Measurements from ENCODE around the gene BTNL9.
"Not testable (repeated sequence)": the region's sequence is repeated elsewhere in the genome, so short reads cannot be mapped to it uniquely, and the experiment has no call there.

BTNL9 gene

DNA sequence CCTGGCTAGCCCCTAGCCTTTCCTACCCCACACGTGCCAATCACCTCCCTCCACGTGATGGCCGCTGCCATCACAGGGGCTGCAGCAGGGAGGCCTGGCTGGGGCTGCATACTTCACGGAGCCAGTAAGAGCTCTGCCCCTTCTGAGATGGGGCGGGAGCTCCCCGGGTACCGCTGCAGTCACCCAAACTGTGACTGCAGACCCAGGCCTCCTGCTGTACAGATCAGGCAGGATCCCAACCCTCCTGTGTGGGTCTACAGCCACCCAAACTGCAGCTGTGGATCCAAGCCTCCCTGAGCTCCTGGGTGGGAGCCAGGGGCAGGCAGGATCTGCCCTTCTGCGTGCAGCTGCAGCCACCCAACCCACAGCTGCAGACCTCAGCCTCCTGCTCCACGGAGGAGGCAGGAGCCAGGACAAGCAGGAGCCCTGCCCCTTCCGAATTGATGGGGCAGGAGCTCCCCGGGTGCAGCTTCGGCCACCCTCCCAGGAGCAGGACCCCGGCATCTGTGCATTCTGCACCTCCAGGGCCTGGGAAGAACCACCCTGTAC is 3.2 kb upstream of the BTNL9 start:
- Mint-ChIP-seq H3K4me1 (ENCODE audit: low read depth) (no peaks in the 10 kb centered on the region), H3K36me3 (no peaks in the 10 kb centered on the region), H3K4me3 (no peak overlapping the region), H3K27me3 (peaks cover 12% of the 10 kb centered on the region), H3K27ac (no peak overlapping the region), H3K9me3 (ENCODE audit: low read depth) (no peaks in the 10 kb centered on the region)

DNA sequence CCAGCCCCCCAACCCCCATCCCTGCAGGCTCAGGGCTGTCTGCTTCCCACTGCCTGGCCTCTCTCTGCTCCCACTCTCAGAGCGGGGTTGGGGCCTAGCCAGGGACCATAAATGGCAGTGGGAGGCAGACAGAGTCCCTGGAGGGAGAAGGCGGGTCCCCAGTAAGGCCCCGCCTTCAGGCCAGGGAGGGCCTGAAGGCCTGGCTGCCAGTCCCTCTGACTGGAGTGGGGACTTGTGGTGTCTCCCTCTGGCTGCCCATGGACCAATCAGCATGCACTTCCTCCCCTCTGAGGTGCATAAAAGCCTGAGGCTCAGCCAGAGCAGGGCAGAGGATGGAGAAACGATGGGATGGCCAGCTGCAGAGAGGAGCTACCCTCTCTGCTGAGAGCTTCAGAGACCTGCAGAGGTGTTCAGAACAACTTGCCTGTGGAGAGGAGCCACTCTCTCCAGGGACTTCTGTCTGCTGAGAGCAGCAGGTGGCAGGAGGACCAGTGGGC is 2.7 kb upstream of the BTNL9 start:
- H3K4me3 Mint-ChIP-seq: no peak overlapping the region

DNA sequence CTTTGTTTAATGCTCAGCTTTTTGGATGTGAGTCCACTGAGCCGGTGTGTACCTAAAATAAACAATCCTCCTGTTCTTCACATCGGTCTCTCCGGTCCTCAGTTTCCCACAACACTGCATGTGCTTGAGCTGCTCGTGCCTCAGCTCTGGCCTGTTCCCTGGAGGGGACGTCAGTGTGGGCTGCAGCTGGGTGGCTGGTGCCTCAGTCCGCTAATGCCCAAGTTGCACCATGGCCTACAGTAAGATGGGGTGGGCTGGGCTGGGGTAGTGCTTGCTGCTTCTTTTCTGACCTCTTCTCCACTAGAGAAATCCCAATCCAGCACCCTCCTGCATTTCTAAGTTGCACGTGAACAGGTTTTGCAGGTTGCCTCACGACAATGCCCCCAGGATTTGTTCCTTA is 595 bp upstream of the BTNL9 start:
- H3K4me3 Mint-ChIP-seq: no peak overlapping the region
- H3K9me3 Mint-ChIP-seq (ENCODE audit: low read depth): no peaks in the 10 kb centered on the region
- H3K27me3 Mint-ChIP-seq: peaks cover 19% of the 10 kb centered on the region
- H3K27ac Mint-ChIP-seq: no peak overlapping the region
- H3K4me1 Mint-ChIP-seq (ENCODE audit: low read depth): no peaks in the 10 kb centered on the region
- H3K36me3 Mint-ChIP-seq: no peaks in the 10 kb centered on the region

More for the DNA sequence above, 2.7 kb upstream of the BTNL9 start:
- H3K9me3 Mint-ChIP-seq (ENCODE audit: low read depth): no peaks in the 10 kb centered on the region
- no peaks in the 10 kb centered on the region for H3K4me1 Mint-ChIP-seq (ENCODE audit: low read depth)
- no peak overlapping the region for H3K27ac Mint-ChIP-seq
- peaks cover 13% of the 10 kb centered on the region for H3K27me3 Mint-ChIP-seq
- H3K36me3 Mint-ChIP-seq: no peaks in the 10 kb centered on the region

DNA sequence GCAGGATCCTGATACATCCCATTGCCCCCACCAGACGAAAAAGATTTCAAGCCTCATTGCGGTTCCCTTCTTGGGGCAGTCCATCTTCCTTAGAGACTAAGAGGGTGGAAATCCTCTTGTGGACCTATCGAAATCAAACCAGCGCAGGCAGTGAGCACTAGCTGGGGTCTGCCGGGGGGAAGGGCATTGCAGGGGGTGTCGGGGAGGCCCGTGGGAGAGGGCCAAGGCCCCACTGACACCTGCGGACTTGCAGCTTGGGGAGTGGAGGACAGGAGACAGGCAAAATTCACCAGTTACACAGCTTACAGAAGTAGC is 522 bp downstream of the BTNL9 start:
- Mint-ChIP-seq H3K36me3 (no peaks in the 10 kb centered on the region), H3K4me1 (ENCODE audit: low read depth) (no peaks in the 10 kb centered on the region), H3K4me3 (no peak overlapping the region), H3K27ac (no peak overlapping the region), H3K9me3 (ENCODE audit: low read depth) (no peaks in the 10 kb centered on the region), H3K27me3 (peaks cover 19% of the 10 kb centered on the region)

DNA sequence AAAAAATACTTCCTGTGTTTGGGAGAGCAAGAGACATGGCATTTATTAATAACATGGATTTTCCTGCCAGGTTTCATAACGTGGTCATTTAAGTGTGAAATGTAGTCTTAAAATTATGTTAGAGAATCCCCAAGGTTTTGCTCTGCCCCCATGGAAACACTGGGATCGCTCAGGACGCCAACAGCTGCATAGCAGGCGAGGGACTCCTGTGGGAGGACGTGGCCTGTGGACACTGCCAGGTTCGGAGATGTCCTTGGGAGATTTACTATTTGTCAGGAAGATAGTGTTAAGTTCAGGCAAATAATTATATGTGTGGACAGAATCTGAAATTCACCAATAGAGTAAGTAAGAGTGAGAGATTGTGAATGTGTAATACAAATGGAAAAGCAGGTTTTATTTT is 977 bp downstream of the BTNL9 start:
- no peaks in the 10 kb centered on the region for H3K4me1 Mint-ChIP-seq (ENCODE audit: low read depth)
- no peak overlapping the region for H3K27ac Mint-ChIP-seq
- no peak overlapping the region for H3K4me3 Mint-ChIP-seq
- H3K36me3 Mint-ChIP-seq: no peaks in the 10 kb centered on the region
- no peaks in the 10 kb centered on the region for H3K9me3 Mint-ChIP-seq (ENCODE audit: low read depth)
- H3K27me3 Mint-ChIP-seq: peaks cover 19% of the 10 kb centered on the region

DNA sequence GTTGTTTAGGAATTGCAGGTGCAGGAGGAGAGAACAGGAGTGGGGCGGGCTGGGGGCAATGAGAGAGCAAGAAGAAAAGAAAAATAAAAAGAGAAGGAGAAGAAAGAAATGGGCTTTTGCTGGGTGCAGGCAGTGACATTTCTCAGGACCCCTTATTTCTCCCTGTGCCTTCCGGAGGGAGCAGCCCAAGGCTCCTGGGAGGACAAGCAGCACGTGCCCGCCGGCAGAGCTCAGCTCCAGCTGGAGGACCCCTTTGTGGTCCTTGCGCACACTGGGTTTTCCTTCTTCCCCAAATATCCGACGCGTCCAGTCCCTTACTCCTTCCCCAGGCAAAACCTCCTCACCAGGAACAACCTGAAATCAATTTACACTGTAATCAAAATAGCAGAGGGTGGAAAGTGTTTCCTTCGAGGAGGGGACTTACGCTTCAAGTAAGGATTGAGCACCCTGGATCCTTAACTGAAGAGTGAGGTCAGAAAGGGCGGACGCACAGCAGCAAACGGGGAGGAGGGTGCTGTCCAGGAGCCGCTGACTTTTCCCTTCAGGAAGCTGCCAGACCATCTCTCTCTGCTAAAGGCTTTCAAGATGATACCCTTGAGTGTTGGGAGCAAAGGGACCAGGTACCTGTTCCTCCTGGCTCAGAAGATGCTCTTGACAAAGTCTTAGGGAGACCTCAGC is 2.1 kb downstream of the BTNL9 start:
- no peaks in the 10 kb centered on the region for H3K9me3 Mint-ChIP-seq (ENCODE audit: low read depth)
- H3K36me3 Mint-ChIP-seq: no peaks in the 10 kb centered on the region
- H3K27me3 Mint-ChIP-seq: peaks cover 19% of the 10 kb centered on the region
- H3K4me1 Mint-ChIP-seq (ENCODE audit: low read depth): no peaks in the 10 kb centered on the region
- no peak overlapping the region for H3K27ac Mint-ChIP-seq
- no peak overlapping the region for H3K4me3 Mint-ChIP-seq

DNA sequence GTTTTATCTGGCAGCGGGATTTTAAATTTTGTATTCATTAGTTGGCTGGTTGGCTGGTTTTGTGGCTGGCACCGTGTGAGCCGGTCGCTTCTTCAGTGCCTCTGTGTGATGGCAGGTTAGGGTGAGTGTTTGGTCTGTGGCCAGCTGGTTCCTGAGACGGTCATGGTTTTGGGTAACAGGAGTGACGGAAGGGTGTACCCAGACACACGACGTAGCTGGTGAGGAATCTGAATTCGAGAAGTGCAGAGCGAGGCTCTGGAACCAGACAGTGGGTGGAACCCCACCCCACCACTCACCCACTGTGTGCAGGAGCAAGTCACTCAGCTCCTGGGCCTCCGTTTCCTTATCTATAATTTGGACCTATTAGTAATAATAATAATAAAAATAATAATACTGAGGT is 2.7 kb downstream of the BTNL9 start:
- Mint-ChIP-seq H3K36me3 (no peaks in the 10 kb centered on the region), H3K4me1 (ENCODE audit: low read depth) (no peaks in the 10 kb centered on the region), H3K27me3 (peaks cover 23% of the 10 kb centered on the region), H3K27ac (no peak overlapping the region), H3K9me3 (ENCODE audit: low read depth) (no peaks in the 10 kb centered on the region), H3K4me3 (no peak overlapping the region)

DNA sequence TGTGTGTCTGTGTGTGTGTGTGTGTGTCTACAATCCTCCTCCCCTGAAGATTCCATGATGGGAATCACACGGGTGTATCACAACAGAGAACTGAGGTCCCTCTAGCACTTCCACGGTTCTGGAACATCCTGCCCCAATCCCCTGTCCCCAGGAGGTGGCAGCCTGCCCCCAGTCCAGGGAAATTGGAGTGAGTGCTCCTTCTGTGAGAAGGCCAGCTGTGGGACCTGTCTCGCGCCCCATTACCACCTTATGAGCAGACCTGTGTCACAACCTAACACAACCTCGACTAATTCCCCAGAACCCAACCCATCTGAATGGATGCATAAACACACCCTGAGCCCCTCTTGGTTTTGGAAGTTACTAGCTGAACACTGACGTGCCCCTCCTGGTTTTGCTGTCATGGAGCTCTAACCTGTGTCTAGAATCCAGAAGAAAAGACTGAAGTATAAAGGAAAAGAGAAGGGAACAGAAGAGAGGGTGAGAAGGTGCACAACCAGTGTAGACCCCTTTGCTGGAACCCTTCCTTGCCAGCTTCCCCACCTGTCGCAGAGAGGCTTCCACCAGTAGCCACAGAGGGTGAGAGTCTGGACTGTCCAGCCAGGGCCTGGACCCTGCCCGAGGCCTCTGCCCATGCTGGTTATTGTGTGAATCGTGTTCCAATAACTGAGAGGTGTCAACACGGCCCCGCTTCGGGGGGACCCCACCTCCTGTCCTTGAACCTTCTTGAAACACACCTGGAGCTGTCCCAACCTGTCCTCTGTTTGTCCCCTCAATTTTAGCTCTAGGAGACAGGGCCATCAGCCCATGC is 3.4 kb downstream of the BTNL9 start:
- H3K27me3 Mint-ChIP-seq: peaks cover 23% of the 10 kb centered on the region
- no peaks in the 10 kb centered on the region for H3K36me3 Mint-ChIP-seq
- H3K9me3 Mint-ChIP-seq (ENCODE audit: low read depth): no peaks in the 10 kb centered on the region
- H3K4me3 Mint-ChIP-seq: no peak overlapping the region
- H3K27ac Mint-ChIP-seq: no peak overlapping the region
- H3K4me1 Mint-ChIP-seq (ENCODE audit: low read depth): no peaks in the 10 kb centered on the region

DNA sequence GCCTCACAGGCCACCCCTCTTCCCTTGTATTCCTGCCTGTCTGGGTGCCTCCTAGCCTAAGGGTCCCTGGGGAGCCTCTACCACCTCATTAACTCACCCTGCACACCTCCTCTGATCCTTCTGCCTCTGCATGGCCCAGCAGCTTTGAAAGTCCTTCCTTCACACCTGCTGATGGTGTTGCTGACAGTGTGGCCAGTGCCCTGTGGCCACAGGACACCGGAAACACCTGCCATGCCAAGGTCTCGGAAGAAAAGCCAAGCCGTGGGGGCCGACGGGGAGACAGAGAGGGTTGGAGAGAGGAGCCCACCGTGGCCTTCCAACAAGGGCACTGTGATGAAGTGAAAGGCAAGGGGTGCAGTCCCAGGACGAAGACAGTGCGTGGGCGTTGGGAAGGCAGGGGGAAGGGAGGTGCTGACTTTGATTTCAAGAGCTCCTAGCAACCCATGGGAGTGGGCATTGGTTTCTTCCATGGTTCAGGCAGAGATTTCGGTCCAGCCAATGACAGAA is 4.1 kb downstream of the BTNL9 start:
- Mint-ChIP-seq H3K36me3 (no peaks in the 10 kb centered on the region), H3K9me3 (ENCODE audit: low read depth) (no peaks in the 10 kb centered on the region), H3K27ac (no peak overlapping the region), H3K27me3 (peaks cover 23% of the 10 kb centered on the region), H3K4me1 (ENCODE audit: low read depth) (no peaks in the 10 kb centered on the region), H3K4me3 (no peak overlapping the region)

DNA sequence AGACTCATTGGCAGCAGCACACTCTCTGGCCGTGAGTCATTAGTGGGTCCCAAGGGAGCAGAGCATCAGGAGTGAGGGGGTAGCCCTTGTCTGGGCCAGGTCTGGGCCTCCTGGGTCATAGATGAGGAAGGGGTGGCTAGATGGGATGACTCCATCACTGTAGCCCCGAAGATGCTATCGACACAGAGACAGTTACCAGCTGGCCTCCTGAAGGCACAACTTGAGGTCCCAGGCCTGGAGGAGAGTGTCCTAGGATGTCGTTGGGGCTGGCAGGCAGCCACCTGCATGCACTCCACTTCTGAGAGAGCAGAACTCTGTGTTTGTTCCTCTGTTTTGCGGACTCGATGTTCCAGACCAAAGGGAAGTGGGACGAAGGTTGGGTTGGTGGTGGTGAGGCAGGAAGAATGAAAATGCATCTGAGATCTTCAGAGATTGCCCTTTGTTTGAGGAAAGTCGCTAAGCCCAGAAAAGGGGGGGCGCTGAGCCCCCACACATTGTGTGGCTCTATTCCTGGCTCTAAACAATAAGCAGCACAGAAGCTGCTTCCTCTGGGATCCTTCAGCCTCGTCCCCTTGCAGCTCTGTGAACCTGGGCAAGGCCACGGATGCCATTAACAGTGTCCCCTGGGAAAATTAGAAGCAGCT is 4.7 kb downstream of the BTNL9 start:
- no peaks in the 10 kb centered on the region for H3K9me3 Mint-ChIP-seq (ENCODE audit: low read depth)
- peaks cover 29% of the 10 kb centered on the region for H3K27me3 Mint-ChIP-seq
- H3K36me3 Mint-ChIP-seq: no peaks in the 10 kb centered on the region
- no peak overlapping the region for H3K4me3 Mint-ChIP-seq
- no peaks in the 10 kb centered on the region for H3K4me1 Mint-ChIP-seq (ENCODE audit: low read depth)
- H3K27ac Mint-ChIP-seq: no peak overlapping the region

DNA sequence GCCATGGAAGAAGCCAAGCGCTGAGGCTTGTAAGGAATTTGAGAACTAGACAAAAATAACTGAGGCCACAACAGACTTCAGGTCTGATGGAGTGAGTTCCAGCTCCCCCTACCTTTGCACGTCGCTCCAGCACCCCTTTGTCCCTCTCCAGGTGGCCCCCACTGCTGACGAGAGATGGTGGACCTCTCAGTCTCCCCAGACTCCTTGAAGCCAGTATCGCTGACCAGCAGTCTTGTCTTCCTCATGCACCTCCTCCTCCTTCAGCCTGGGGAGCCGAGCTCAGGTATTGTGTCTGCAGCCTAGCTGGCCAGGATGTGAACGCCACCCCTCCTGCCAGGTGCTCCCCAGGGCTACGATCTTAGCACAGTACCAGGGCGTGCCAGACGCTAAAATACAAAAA is 5.2 kb downstream of the BTNL9 start:
- Mint-ChIP-seq H3K36me3 (no peaks in the 10 kb centered on the region), H3K27ac (no peak overlapping the region), H3K27me3 (peaks cover 30% of the 10 kb centered on the region), H3K4me3 (no peak overlapping the region), H3K9me3 (ENCODE audit: low read depth) (no peaks in the 10 kb centered on the region), H3K4me1 (ENCODE audit: low read depth) (no peaks in the 10 kb centered on the region)

DNA sequence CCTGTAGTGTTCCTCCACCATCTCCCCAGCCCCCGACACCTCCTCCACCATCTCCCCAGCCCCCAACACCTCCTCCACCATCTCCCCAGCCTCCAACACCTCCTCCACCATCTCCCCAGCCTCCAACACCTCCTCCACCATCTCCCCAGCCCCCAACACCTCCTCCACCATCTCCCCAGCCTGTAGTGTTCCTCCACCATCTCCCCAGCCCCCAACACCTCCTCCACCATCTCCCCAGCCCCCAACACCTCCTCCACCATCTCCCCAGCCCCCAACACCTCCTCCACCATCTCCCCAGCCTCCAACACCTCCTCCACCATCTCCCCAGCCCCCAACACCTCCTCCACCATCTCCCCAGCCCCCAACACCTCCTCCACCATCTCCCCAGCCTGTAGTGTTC is 5.8 kb downstream of the BTNL9 start:
- H3K4me1 Mint-ChIP-seq (ENCODE audit: low read depth); H3K36me3 Mint-ChIP-seq; H3K9me3 Mint-ChIP-seq (ENCODE audit: low read depth); H3K27ac Mint-ChIP-seq; H3K4me3 Mint-ChIP-seq: not testable (repeated sequence)
- H3K27me3 Mint-ChIP-seq: peaks cover 32% of the 10 kb centered on the region

DNA sequence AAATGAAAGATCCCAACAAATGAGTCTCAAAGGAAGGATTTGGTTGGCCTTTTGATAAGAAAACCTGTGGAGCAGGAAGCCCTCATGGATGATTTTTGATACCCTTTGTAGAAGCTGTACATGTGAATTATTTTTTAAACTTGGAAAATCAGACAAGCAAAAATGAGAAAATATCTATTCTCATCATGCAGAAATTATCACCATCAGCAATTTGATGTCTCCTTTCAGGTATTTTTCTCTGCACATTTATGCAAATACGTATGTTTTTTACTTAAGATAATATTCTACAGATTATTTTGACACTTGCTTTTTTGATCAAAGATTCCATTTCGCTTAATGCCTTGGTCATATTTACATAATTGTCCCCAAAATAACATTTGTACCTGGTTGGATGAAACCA is 7.2 kb downstream of the BTNL9 start:
- Mint-ChIP-seq H3K9me3 (ENCODE audit: low read depth) (no peaks in the 10 kb centered on the region), H3K36me3 (no peaks in the 10 kb centered on the region), H3K27me3 (peaks cover 40% of the 10 kb centered on the region), H3K27ac (no peak overlapping the region), H3K4me1 (ENCODE audit: low read depth) (peaks cover 3% of the 10 kb centered on the region), H3K4me3 (no peak overlapping the region)

DNA sequence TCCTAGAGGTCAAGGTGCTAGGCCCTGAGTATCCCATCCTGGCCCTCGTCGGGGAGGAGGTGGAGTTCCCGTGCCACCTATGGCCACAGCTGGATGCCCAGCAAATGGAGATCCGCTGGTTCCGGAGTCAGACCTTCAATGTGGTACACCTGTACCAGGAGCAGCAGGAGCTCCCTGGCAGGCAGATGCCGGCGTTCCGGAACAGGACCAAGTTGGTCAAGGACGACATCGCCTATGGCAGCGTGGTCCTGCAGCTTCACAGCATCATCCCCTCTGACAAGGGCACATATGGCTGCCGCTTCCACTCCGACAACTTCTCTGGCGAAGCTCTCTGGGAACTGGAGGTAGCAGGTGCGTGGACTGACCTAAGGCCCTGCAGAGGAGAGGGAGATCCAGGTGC is 7.9 kb downstream of the BTNL9 start:
- Mint-ChIP-seq H3K36me3 (no peaks in the 10 kb centered on the region), H3K9me3 (ENCODE audit: low read depth) (no peaks in the 10 kb centered on the region), H3K27me3 (peaks cover 38% of the 10 kb centered on the region), H3K4me3 (no peak overlapping the region), H3K27ac (no peak overlapping the region), H3K4me1 (ENCODE audit: low read depth) (peaks cover 5% of the 10 kb centered on the region)

DNA sequence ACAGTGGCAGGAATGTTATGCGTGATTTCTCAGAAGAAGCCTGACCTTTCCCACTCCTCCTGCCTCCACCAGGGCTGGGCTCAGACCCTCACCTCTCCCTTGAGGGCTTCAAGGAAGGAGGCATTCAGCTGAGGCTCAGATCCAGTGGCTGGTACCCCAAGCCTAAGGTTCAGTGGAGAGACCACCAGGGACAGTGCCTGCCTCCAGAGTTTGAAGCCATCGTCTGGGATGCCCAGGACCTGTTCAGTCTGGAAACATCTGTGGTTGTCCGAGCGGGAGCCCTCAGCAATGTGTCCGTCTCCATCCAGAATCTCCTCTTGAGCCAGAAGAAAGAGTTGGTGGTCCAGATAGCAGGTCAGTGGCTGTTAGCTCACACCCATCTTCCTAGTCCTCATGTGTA is 9.9 kb downstream of the BTNL9 start:
- Mint-ChIP-seq H3K27me3 (peaks cover 48% of the 10 kb centered on the region), H3K27ac (no peak overlapping the region), H3K4me3 (no peak overlapping the region), H3K9me3 (ENCODE audit: low read depth) (no peaks in the 10 kb centered on the region), H3K36me3 (no peaks in the 10 kb centered on the region), H3K4me1 (ENCODE audit: low read depth) (peaks cover 16% of the 10 kb centered on the region)
